ENCODE data around the gene NTN1. TPM values are rescaled to one million over a fixed set of nuclear protein-coding genes. Genes with fewer than 3 reads are reported as not detected.

Gene NTN1
- total RNA-seq, 1 donor from 2014 or later = 0.45 TPM

DNA sequence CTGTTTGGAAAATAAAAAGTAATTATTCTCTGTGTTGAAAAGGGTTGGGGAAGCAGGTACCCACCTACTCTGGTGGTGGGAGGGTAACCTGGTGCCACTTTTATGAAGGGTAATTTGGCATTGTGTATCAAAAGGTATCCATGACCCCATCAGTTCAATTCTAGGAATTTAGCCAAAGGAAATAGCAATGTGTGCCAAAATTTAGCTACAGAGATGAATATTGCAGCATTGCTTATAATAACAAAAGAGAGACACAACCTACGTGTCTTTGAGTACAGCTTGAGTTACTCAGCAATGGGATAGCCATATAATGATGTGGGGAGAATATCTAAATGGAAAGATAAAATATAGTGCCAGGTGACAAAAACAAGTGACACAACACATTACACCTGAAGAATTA lies 170.7 kb downstream of the NTN1 start:
- TF ChIP-seq, protein P1, sequence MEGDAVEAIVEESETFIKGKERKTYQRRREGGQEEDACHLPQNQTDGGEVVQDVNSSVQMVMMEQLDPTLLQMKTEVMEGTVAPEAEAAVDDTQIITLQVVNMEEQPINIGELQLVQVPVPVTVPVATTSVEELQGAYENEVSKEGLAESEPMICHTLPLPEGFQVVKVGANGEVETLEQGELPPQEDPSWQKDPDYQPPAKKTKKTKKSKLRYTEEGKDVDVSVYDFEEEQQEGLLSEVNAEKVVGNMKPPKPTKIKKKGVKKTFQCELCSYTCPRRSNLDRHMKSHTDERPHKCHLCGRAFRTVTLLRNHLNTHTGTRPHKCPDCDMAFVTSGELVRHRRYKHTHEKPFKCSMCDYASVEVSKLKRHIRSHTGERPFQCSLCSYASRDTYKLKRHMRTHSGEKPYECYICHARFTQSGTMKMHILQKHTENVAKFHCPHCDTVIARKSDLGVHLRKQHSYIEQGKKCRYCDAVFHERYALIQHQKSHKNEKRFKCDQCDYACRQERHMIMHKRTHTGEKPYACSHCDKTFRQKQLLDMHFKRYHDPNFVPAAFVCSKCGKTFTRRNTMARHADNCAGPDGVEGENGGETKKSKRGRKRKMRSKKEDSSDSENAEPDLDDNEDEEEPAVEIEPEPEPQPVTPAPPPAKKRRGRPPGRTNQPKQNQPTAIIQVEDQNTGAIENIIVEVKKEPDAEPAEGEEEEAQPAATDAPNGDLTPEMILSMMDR (IDR thresholded peaks at IDR 0.05) = no peak
- TF ChIP-seq EZH2phosphoT487 (IDR thresholded peaks at IDR 0.05) (no peak), EZH2 (IDR thresholded peaks at IDR 0.05) (no peak)

DNA sequence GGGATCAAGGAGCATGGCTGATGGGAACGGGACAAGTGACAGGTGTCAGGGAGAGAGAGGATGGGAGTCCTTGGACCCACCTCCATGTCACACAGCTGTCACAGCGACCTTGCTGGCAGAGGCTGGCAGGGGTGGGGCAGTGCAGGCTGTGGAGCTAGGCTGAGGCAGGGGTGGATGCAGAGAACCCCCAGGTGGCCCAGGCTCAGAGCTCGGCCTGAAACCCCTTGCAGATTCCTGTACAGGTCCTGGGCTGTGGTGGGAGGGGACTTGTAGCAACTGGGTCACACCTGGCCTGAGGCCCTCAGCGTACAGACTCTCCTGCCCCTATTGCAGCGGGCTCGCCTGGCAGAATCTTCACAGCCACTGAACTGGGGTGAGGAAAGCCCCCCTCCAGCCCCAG lies 174.1 kb downstream of the NTN1 start:
- Mint-ChIP-seq H3K36me3 (no peaks in the 10 kb centered on the region), H3K9me3 (peaks cover 12% of the 10 kb centered on the region), H3K27ac (no peak overlapping the region), H3K27me3 (ENCODE audit: insufficient read depth, low read depth) (peaks cover 14% of the 10 kb centered on the region), H3K4me3 (no peak overlapping the region), H3K4me1 (peaks cover 31% of the 10 kb centered on the region)
- H3K79me2 ChIP-seq (ENCODE audit: low read depth) = no peaks in the 10 kb centered on the region
- peaks cover 38% of the 10 kb centered on the region for H3F3A ChIP-seq (ENCODE audit: low read depth)
- no peak overlapping the region for H3K27ac ChIP-seq
- peaks cover 7% of the 10 kb centered on the region for H4K20me1 ChIP-seq (ENCODE audit: low read depth)
- H3K27me3 ChIP-seq = peaks cover 1% of the 10 kb centered on the region
- TF ChIP-seq EZH2 (IDR thresholded peaks at IDR 0.05) (no peak), EZH2phosphoT487 (IDR thresholded peaks at IDR 0.05) (no peak)
- TF ChIP-seq, protein P1 (IDR thresholded peaks at IDR 0.05) = no peak
- peaks cover 42% of the 10 kb centered on the region for H3K4me1 ChIP-seq
- no peaks in the 10 kb centered on the region for H3K36me3 ChIP-seq
- H3K9me3 ChIP-seq (ENCODE audit: low read depth) = no peaks in the 10 kb centered on the region
- no peak overlapping the region for H3K4me3 ChIP-seq
- peak overlapping the region; percentile 64 for H3K4me2 ChIP-seq
- DNase-seq (ENCODE audit: low spot score) = no peak
- H3K9ac ChIP-seq = no peak overlapping the region
- no peak overlapping the region for H2AFZ ChIP-seq (replicated peaks)

More for the DNA sequence above, 170.7 kb downstream of the NTN1 start:
- Histone ChIP-seq H3K4me1 (peaks cover 34% of the 10 kb centered on the region), H3K36me3 (no peaks in the 10 kb centered on the region), H3K4me2 (no peak overlapping the region), H3F3A (ENCODE audit: low read depth) (peaks cover 23% of the 10 kb centered on the region), H3K27me3 (no peaks in the 10 kb centered on the region), H3K4me3 (no peak overlapping the region), H3K9me3 (ENCODE audit: low read depth) (no peaks in the 10 kb centered on the region), H3K9ac (no peak overlapping the region), H3K27ac (no peak overlapping the region), H4K20me1 (ENCODE audit: low read depth) (no peaks in the 10 kb centered on the region), H3K79me2 (ENCODE audit: low read depth) (no peaks in the 10 kb centered on the region), H2AFZ (replicated peaks) (no peak overlapping the region)
- DNase-seq (ENCODE audit: low spot score) = no peak
- H3K36me3 Mint-ChIP-seq = no peaks in the 10 kb centered on the region
- H3K4me1 Mint-ChIP-seq = peaks cover 26% of the 10 kb centered on the region
- H3K9me3 Mint-ChIP-seq = peaks cover 2% of the 10 kb centered on the region
- peaks cover 19% of the 10 kb centered on the region for H3K27me3 Mint-ChIP-seq (ENCODE audit: insufficient read depth, low read depth)
- no peak overlapping the region for H3K4me3 Mint-ChIP-seq
- no peak overlapping the region for H3K27ac Mint-ChIP-seq

DNA sequence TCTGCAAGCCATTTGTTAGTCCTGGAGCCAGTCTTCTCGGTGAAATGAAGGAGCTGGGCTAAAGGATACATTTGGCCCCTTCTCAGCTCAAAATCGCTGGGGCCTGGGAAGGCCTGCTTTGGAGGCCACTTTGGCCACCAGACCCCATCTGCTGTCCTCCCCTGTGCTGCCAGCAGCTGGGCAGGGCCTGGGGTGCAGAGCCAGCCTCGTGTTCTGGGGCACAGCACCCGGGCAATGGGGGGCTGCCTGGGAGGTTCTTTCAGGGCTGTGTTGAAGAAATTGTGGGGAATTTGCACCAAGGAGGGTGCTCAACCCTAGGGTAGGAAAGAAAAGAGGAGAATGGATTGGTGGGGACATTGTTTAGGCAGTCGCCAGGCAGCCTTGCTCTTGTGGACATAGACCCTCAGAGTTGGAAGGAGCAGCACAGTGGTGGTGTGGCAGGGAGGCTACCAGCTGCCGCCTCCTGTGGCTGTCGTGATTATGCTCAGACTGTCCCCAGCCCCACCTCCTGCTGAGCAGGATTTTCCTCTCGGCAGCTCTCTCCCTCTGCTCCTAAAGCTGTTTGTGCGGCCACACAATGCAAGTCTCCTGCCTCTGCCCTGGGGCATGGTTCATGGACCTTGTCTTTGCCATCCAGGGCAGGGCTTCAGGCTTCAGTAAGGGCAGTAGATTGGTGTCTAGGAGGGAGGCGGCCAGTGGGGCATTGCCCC lies 174.8 kb downstream of the NTN1 start:
- DNase-seq (ENCODE audit: low spot score) = peak; percentile 78
- Mint-ChIP-seq H3K27ac (peak overlapping the region; percentile 81), H3K27me3 (ENCODE audit: insufficient read depth, low read depth) (peaks cover 12% of the 10 kb centered on the region), H3K4me3 (no peak overlapping the region), H3K36me3 (no peaks in the 10 kb centered on the region), H3K4me1 (peaks cover 38% of the 10 kb centered on the region), H3K9me3 (peaks cover 13% of the 10 kb centered on the region)
- Histone ChIP-seq H2AFZ (replicated peaks) (no peak overlapping the region), H3K79me2 (ENCODE audit: low read depth) (no peaks in the 10 kb centered on the region), H3K4me1 (peaks cover 46% of the 10 kb centered on the region), H3K4me2 (peak overlapping the region; percentile 64), H3F3A (ENCODE audit: low read depth) (peaks cover 42% of the 10 kb centered on the region), H3K4me3 (no peak overlapping the region), H4K20me1 (ENCODE audit: low read depth) (peaks cover 9% of the 10 kb centered on the region), H3K9ac (no peak overlapping the region), H3K36me3 (no peaks in the 10 kb centered on the region), H3K27me3 (peaks cover 8% of the 10 kb centered on the region), H3K27ac (no peak overlapping the region), H3K9me3 (ENCODE audit: low read depth) (no peaks in the 10 kb centered on the region)
- TF ChIP-seq EZH2 (IDR thresholded peaks at IDR 0.05) = no peak
- TF ChIP-seq, protein P1 (IDR thresholded peaks at IDR 0.05) = no peak
- TF ChIP-seq EZH2phosphoT487 (IDR thresholded peaks at IDR 0.05) = no peak
